AG04450 (cell line): ENCODE measurements around the gene HIP1. TPM values are rescaled to one million over a fixed set of nuclear protein-coding genes. Genes with fewer than 3 reads are reported as not detected.

Source experiments
- CTCF ChIA-PET: fragments of 300-600, 350-600 bp; formaldehyde crosslinking; extraction: SDS; loops from one replicate; lab custom pipeline; 2022; ENCODE audit warnings: antibody characterized with exemption, inconsistent platforms; lab: Charles Lee
- POLR2A ChIA-PET: fragments of 350-600 bp; formaldehyde crosslinking; extraction: SDS; loops from one replicate; lab custom pipeline; 2021; ENCODE audit warnings: antibody characterized with exemption, inconsistent platforms; lab: Yijun Ruan, JAX
- DNase-seq: peaks from one replicate; pipeline ENCODE4 v3.0.0-alpha.2; 2011; ENCODE audit warnings: low read depth, low spot score
- H3K27ac ChIP-seq: one replicate; pipeline ENCODE4 v1.5.1; 2012; ENCODE audit warnings: low read depth, low read length, control low read depth
- H3K27me3 ChIP-seq: one replicate; pipeline ENCODE4 v1.6.0; 2012; ENCODE audit warnings: low read length; ENCODE audit not compliant: control insufficient read depth, insufficient read depth
- H3K4me3 ChIP-seq: 2 replicates; pipeline ENCODE4 v1.5.1; 2011; ENCODE audit warnings: mild to moderate bottlenecking, low read depth, low read length, control low read depth
- H3K9me3 ChIP-seq: 2 replicates; pipeline ENCODE4 v1.5.1; 2012; ENCODE audit warnings: low read length; ENCODE audit not compliant: control insufficient read depth, insufficient read depth
- CTCF ChIP-seq: IDR thresholded peaks from 2 replicates; pipeline ENCODE4 v1.5.1; 2011; ENCODE audit warnings: low read depth, low read length, control low read depth, inconsistent platforms
- polyA plus RNA-seq: library from polyadenylated mRNA; depleted of rRNA; stranded (reverse); fragments of >200 nt; gene quantifications from 2 replicates; pipeline ENCODE4 v1.2.3, GENCODE V29; 2011

The HIP1 gene
- polyA plus RNA-seq, 1 experiment = 13.7 TPM

GRCh38 chr7:75555736-75556135, 183.0 kb downstream of the HIP1 start:
- DNase-seq = no peak
- Histone ChIP-seq H3K27me3 (no peaks in the 10 kb centered on the region), H3K27ac (no peak overlapping the region), H3K9me3 (no peaks in the 10 kb centered on the region; the same call in 1 of the 2 replicates), H3K4me3 (no peak overlapping the region)
- CTCF ChIA-PET = no interaction called here
- TF ChIP-seq CTCF = no peak
- POLR2A ChIA-PET = no interaction called here

- no peak for DNase-seq
- TF ChIP-seq CTCF = no peak
- H3K4me3 ChIP-seq = no peak overlapping the region
- ChIA-PET CTCF (no interaction called here), POLR2A (no interaction called here)
- no peaks in the 10 kb centered on the region for H3K9me3 ChIP-seq
- H3K27ac ChIP-seq = no peak overlapping the region
- H3K27me3 ChIP-seq = no peaks in the 10 kb centered on the region
Measured at GRCh38 chr7:75546237-75547015, 192.3 kb downstream of the HIP1 start.

- no peak overlapping the region for H3K27ac ChIP-seq
- no peak overlapping the region for H3K4me3 ChIP-seq
- H3K9me3 ChIP-seq = no peaks in the 10 kb centered on the region
- CTCF ChIA-PET = no interaction called here
- POLR2A ChIA-PET = no interaction called here
- no peak for DNase-seq
- no peak for TF ChIP-seq CTCF
- peaks cover 3% of the 10 kb centered on the region for H3K27me3 ChIP-seq
Measured at GRCh38 chr7:75537731-75538130, 201.0 kb downstream of the HIP1 start.

- H3K4me3 ChIP-seq = no peak overlapping the region
- ChIA-PET POLR2A (interaction anchor here (0.6 kb wide), 1 partner anchor 217 kb away, joined by 6 read pairs; no protein-coding TSS in a partner anchor), CTCF (no interaction called here)
Measured at GRCh38 chr7:75536940-75537538, 201.7 kb downstream of the HIP1 start.

More at GRCh38 chr7:75536940-75537538, 201.7 kb downstream of the HIP1 start:
- Histone ChIP-seq H3K27ac (no peak overlapping the region), H3K27me3 (peaks cover 3% of the 10 kb centered on the region), H3K9me3 (no peaks in the 10 kb centered on the region)
- no peak for DNase-seq
- TF ChIP-seq CTCF = no peak
